HG03103 (cell line): ENCODE measurements around the gene CEP131.

Experiments used
- ATAC-seq: cut with Tn5 transposase; IDR thresholded peaks from one replicate; pipeline ENCODE4 v1.9.1; 2021; ENCODE audit warnings: low read depth; ENCODE audit not compliant: unreplicated experiment

The CEP131 gene

DNA sequence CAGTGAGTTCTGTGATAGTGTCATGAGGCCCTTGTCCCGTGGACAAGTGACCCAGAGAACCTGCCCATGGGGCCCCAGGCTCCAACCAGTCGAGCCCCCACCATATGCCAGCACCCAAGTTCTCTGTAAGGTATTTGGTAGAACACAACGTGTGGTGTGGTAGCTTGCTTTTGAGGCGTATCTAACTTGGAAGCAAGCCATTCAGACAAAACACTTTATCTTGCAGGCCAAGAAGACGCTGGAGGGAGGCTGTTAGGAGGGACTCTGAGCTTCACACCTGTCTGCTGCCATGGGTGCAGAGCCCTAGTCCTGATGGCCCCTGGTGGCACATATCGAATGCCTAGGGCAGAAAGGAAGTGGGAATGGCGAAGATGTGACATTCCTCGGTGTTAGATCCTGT is 18.0 kb upstream of the CEP131 start:
- no peak for ATAC-seq

DNA sequence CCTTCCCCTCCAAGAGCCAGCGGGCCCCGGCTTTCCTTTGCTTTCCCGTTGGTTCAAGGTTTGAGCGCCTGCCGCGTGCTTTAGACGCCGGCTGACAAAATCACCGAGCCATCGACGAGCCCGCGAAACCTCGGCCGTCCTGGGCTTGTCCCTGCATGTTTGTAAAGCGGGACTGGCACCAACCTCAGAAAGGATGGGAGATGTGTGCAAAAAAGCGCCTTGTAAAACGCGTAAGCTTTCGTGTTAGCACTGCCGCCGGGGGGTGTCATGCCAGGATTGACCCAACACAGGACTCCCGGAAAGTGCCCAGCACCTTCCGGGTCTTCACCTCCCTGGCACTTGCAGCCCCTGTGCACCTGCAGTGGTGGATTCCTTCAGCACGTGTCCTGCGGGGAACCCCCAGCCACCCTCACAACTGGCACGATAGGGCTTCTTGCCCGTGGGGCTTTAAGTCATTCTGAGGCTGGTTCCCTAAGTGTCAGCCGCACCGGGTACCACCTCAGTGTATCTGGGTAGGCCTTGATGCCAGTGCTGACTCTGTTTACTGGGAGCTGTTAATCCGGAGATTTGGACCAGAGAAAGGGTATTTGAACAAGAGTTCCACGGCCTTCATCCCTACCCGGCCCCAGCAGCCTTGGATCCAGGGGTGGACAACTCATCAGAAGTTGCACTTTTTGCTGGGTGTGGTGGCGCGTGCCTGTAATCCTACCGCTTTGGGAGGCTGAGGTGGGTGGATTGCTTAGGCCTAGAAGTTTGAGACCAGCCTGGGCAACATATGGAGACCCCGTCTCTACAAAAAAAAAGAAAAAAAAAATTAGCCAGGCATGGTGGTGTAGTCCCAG is 17.2 kb upstream of the CEP131 start:
- no peak for ATAC-seq

DNA sequence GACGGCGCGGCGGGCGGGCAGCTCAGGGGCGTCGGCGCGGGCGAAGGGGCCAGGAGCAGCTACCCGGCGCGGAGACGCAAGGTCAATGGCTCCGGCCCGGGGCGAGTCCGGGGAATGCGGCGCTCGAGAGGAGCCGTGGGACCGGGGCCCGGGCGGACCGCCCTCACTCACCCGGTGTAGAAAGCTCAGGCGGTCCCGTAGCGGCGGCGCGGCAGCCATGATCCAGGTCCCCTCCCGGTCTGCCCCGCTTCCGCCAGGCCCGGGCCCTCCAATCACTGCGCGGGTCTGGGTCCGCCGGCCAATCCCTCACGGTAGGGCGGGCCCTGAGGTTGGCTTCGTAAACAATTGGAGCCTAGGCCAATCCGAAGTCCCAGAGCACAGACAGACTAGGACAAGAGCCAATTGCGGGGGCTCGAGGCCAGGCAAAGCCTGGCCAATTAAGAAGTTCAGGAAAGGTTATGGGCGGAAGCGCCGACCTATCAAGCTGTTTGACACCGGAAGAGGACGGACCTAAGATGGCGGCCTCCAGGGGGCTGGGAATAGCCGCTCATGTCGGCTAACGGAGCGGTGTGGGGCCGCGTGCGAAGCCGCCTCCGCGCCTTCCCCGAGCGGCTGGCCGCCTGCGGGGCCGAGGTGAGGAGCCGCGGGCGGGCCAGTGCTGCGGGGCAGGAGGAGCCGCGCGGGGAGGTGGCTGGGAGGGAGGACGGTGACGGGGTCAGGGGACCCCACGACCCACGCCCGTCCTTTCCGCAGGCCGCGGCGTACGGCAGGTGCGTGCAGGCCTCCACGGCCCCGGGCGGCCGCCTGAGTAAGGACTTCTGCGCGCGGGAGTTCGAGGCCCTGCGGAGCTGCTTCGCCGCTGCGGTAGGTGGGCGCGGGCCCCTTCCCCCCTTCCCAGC is 16.3 kb upstream of the CEP131 start, which contains the start of the genes NDUFAF8 and TEPSIN:
NDUFAF8 (plus strand) TSS at position 504 of the 899 bp plus-strand sequence; CDS start at position 550, 46 bp downstream.
TEPSIN (minus strand) TSS at position 241 of the 899 bp plus-strand sequence; CDS start at position 219, 22 bp downstream.
- peak; percentile 84 for ATAC-seq

DNA sequence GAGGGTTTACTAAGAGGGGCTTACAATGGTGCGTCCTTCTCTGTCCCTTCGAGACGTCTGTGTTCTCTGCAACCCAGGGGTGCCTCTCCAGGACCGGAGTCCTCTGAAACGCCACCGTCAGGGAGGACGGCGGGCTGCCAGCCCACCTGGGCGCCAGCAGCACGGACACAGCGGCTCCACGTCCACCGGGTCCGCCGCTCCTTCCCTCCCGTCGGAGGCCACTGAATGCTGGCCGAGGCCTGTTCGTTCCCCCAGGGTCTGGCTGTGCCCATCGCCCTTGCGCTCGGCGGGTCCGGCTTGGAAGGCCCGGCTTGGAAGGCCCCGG is 15.7 kb upstream of the CEP131 start:
- ATAC-seq, result no peak

DNA sequence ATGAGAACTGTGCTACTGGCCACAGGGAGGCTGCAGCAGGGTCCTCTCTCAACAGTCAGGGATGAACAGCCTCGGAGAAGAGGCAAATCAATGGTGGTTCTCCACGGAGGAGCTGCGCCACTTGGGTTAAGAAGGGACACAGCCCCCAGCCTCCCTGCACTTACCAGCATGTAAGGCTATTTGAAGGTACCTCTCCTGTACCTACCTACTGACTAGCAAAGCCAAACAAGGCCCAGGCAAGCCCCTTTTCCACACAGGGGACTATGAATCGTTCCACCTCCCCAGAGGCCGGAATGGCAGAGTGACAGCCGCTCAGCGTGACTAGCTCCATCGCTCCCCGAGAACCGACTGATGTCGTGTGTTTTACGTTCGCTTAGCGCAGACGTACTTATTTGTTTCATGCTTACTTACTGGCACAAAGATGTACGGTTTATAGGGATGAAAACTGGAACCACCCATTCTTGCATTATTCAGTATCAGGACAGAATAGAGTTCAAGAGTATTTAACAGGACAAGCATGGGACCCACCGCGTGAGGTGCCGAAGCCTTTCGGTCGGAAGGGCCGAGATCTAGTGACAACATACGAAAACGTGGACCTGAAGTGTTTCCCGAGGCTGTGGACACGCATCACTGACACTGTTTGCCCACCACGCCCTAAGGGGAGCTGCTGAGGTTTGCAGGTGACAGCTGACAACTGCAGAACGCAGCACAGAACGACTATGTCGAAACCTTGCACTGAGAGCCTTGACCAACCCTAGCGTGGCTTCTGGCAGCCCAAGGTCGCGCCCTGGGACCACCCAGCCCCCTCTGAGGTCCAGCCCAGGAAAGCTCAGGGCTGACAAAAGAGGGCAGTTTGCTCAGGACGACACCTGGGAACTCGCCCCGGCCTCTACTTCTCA is 15.1 kb upstream of the CEP131 start:
- no peak for ATAC-seq

DNA sequence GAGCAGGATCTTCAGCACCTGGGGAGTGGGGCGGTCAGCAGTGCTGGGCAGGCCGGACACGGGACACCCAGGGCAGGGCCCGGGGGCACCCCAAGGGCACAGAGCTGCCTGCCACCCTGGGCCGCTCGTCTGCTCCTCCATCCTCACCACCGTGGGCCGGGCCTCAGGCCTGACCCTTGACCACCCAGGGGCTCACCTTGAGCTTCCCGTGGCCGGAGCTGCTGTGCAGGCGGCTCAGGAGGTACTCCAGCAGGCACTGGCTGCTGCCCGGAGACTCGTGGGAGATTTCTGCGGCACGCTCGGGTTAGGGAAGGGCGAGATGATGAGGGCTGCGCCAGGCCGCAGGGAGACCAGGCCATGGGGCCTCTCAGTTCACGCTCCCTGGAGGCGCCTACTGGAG is 14.0 kb upstream of the CEP131 start:
- ATAC-seq, result no peak

DNA sequence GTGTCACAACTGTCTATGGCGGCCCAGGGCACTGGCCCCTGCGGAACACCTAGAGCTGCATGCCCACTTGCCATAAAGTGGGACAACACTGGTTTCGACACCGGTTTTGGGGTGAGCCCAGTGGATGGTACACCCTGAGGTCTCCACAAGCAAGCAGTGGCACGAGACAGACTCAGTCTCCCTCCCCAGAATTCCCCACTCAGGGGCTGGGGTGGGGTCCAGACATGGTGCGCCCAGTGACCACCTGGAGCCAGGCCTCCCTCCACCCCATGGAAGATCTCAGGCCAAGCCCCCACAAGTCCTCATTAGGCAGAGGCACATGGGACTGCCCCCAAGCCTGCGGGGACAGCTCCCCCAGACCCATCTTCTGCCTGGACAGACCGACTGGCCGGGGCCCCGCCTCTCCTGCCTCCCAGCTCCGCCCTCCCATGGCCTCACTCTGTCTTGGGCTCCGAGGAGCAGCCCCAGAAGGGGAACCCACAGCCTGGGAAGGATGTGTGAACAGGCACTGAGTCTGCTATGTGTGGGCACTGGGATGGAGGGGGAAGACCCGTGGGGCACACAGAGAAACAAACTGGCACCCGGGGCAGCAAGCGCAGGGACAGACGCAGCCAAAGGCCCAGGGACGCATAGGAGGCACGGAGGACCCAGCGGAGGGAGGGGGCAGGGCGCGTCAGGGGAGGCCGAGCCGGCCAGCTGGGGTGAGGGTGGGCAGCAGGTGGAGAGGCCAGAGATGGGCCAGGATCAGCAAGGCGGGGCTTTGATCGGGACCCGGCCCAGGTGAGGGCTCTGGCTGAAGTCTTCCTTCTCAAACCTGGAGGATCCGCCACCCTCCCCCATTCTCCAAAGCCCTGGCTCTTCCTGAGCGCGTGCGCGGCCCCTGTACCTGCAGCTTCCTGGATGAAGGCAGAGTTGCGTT is 13.3 kb upstream of the CEP131 start:
- no peak for ATAC-seq

DNA sequence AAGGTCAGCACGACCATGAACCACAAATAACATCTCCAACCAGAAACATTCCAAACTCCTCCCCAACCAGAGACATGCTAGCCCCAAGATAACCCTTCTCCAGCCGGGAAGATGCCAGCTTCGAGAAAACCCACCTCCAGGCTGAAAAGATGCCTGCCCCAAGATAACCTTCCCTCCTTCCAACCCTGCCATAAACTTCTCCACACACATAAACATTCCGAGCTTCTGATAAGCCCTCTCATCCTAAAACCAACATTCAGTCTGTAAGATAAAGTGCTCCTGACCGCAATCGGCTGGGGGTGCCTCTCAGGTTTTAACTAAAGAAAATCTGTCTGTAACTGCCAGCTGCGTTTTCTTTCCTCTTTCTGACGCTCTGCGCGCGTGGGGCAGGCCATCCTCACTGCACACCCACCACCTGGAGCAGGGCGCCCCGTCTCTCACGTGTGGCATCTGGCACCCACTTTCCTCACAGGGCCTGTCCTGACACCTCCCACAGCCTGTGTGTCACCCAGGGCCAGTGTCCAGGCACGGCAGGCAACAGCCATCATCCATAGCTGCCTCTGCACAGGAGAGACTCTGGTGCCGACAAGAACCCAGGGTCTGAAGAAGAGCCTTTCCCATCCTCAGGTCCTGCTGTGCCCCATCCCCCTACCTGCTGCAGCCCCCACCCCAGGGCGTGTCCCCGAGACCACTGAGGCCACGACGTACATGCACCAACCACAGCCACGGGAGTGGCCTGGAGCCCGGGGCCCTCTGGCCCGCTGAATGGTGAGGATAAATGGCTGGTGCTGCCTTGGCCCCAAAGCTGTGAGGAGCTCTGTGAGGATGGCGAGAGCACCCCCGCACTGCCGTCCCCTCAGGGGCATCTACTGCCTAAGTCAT is 12.4 kb upstream of the CEP131 start:
- ATAC-seq, result no peak

DNA sequence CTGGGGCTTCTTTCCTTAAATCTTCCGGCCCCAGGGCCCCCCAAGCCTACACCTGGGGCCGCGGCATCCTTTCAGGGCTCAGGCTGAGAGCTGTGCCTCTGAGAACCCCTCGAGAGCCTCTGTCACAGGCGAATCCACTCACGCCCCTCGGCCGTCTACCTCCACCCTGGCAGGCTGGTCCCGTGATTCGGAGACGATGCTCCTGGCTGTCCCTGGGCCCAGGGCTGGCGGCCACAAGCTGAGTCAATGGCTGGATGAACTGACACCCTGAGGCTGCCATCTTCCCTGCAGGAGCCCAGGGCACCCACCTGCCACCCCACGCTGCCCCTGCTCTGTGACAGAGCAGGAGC is 11.7 kb upstream of the CEP131 start:
- ATAC-seq, result no peak

DNA sequence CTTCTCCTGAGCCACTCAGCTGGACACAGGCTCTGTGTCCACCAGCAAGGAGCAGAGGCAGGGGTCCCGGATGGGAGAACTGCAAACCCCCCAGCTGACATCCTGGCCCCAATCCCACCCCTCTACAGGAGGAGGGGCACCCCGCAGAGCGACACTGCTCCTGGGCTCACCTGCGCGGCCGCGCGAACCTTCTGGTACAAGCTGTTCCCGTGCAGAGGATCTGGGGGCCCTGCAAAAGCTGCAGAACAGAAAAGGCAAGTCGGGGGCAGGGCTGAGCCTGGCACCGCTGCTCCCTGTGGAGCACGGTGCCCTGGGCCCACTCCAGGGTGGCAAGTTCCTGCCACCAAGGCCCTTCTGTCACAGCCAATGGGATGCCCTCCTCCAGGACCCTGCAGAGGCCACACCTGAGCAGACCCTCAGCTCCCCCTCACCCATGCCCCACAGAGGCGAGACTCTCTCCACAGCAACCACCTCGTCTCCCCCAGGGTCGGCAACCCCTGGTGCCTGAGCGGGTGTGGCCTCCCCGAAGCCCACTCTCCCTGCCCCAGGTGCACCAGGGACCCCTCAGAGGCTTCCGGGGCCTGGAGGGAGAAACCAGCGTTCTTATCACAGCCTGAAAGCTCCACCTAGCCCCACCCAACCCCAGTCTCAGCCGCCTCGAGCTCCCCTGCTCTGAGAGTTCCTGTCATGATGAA is 11.2 kb upstream of the CEP131 start:
- ATAC-seq, result no peak

DNA sequence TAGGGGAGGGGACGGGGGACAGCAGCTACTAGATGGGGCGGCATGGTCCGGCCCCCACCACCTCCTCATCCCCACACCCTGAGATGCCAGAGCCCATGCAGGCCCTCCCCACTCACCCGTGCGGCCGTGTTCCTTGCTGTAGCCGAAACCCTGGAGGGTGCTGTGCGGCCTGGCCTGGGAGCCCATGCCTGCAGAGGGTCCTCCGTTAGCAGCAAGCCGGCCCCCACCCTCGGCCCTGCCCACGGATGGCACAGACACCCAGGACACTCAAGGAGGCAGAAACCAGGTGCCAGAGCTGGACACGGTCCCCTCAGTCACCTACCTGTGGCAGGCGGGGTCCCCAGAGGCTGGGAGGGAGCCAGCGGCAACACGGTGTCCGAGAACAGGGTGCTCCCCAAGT is 10.6 kb upstream of the CEP131 start:
- no peak for ATAC-seq

DNA sequence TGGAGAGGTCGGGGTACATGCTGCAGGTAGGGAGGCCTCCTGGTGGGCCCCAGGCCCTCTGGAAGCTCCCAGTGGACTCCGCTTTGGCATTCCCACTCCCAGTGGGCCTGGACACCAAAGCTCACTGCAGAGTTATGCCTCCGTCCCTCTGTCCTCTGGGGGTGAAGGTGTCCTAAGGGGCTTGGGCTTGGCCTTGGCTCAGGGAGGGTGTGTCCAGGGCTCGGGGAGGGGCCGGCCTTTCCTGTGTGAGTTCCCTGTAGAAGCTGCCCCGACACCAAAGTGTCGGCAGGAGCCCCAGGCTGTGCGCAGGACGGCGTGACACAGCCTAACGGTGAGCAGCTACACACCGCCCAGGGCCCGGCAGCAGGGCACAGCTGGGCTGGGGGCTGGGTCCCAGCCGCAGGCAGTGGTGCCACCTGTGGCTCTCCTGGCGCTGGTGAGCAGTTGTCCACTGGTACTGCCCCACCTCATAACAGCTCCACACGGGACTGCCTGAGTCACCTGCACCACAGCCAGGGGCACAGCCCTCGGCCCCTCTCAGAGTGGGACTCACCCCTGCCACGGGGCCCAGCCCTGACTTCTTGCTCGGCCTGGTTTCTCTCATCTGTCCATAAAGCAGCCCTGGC is 10.0 kb upstream of the CEP131 start:
- no peak for ATAC-seq

DNA sequence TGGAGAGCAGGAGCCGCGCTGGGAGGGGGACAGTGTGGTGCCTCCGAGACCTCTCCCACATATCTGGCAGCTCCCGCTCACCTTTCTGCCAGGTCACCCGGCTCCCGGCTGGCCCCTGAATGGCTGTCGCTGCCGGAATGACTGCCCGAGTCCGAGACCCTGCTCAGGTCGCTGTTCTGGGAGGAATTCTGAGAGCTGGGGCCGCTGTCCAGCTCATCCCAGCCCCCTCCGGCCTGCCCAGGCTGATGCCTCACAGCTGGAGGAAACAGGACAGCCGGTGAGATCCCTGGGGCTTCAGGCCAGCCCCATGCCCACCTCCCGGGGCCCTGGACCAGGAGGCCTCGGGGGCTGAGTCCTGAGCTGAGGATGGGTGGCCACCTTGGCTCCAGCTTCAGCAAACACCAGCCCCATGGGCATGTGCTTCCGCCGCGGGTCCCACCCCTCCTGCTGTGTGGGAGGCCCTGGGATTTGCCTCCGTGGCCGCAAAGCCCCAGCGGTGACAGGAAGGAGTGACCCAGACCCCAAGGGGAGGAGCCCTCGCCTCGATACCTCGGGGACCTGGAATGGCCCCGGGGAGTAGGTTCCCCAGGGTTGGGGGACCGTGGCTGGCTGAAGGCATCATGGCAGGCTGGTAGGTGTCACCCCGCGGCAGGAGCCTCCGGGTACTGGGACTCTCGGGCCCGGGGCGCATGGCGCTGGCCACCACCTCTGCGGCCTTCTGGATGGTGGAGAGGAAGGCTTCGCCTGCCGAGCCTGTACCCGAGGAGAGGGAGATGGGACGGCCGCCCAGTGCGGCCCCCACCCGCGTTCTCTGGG is 9.2 kb upstream of the CEP131 start:
- no peak for ATAC-seq

DNA sequence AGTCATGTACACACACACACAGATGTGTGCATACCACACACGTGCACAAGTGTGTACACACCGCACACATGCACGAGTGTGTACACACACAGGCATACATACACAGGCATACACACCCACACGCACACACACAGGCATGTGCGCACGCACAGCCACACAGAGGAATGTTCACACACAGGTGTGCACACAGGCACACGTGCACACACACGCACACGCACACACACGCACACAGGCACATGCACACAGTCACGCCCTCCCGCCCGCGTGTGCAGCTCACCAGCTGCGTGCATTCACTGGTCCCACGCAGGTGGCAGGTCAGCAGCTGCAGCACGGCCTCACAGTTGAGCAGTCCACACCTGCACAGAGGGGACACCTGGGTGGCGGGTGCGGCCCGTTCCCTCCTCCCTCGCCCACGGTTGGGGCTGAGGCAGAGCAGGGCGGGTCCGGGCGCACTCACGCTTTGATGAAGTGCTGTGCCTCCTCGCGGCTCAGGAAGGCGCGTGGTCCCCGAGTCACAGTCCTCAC is 8.4 kb upstream of the CEP131 start:
- ATAC-seq, result no peak

DNA sequence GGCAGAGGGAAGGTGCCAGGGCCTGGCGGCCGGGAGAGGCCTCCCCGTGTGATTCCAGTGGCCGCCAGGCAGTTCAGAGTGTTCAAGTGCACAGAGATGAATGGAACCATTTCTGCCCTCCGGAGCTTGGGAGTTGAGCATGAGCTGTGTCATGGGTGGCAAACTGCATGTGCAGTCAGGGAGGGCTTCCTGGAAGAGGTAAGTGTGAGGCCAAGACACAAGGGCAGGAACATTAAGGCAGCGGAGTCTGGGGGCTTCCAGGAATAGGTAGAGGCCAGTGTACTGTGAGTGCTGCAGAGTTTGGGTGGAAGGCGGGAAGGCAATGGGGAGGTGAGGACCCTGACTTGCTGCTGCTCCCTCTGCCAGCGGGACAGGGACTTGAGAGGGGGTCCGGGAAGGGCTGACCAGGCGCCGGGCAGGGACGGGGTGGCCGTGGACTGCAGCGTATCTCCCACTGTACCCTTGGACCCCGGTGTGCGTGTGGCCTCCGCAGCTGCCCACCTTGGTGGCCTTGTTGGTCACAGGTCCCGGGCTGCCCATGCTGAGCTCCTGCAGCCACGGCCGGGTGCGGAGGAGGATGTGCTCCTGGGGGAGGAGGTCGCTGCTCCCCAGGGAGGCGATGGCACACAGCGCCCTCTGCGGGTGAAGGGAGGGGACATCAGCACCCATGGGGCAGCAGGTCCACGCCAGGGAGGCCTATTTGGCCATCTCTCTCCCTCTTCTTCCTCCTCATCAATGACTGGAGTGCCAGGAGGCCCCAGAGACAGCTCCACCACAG is 7.5 kb upstream of the CEP131 start:
- no peak for ATAC-seq

DNA sequence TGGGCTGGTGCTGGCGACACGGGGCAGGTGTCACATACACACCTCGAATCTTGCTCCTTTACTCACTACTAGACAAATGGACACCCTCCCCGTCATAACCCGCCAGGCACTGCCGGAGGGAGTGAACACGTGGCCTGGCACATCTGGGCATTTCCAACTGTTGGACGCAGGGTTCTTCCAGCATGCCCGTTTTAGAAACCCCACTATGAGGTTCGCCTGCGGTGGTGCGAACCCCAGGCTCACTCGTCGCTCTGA is 6.8 kb upstream of the CEP131 start:
- no peak for ATAC-seq
